SKM-1 (cell line): Measurements from ENCODE around the gene C12orf42.
"Not testable (repeated sequence)": the region's sequence is repeated elsewhere in the genome, so short reads cannot be mapped to it uniquely, and the experiment has no call there.

Source experiments
- DNase-seq: peaks from one replicate; lab custom pipeline; 2025; ENCODE audit not compliant: unreplicated experiment; lab: John Stamatoyannopoulos, UW

Gene C12orf42

DNA sequence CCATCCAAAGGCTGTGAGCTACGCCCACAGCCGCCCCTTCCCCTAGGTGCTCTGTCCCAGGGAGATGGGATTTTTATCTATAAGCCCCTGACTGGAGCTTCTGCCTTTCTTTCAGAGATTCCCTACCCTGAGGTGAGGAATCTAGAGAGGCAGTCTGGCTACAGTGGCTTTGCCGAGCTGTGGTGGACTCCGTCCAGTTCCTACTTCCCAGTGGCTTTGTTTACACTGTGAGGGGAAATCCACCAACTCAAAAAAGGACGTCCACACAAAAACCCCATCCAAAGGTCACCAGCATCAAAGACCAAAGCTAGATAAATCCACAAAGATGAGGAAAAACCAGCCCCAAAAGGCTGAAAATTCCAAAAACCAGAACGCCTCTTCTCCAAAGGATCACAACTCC, 70.1 kb downstream of the C12orf42 start:
- not testable (repeated sequence) for DNase-seq

DNA sequence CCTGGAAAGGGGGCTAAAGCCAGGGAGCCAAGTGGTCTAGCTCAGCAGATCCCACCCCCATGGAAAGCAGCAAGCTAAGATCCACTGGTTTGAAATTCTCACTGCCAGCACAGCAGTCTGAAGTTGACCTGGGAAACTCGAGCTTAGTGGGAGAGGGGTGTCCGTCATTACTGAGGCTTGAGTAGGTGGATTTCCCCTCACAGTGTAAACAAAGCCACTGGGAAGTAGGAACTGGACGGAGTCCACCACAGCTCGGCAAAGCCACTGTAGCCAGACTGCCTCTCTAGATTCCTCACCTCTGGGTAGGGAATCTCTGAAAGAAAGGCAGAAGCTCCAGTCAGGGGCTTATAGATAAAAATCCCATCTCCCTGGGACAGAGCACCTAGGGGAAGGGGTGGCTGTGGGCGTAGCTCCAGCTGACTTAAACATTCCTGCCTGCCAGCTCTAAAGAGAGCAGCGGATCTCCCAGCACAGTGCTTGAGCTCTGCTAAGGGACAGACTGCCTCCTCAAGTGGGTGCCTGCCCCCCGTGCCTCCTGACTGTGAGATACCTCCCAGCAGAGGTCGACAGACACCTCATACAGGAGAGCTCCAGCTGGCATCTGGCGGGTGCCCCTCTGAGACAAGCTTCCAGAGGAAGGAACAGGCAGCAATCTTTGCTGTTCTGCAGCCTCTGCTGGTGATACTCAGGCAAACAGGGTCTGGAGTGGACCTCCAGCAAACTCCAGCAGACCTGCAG, 70.8 kb downstream of the C12orf42 start:
- DNase-seq, result not testable (repeated sequence)

DNA sequence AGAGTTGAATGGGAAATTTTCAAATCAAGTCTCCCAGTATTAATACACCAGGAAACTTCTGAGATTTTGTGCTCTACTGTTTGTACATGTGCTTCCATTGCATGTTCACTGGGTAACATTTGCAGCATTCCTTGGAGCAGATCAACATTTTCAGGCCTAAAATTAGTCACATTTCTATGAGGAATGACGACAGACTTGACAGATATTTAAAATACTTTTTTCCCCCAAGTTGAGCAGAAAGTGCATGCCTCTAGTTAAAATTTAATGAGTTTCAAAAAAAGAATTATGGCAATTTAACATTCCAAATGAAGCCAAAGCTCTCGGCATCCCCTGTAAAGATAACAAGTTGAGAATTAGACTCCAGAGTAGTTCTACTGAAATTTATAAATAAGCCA, 72.3 kb downstream of the C12orf42 start:
- DNase-seq, result no peak

DNA sequence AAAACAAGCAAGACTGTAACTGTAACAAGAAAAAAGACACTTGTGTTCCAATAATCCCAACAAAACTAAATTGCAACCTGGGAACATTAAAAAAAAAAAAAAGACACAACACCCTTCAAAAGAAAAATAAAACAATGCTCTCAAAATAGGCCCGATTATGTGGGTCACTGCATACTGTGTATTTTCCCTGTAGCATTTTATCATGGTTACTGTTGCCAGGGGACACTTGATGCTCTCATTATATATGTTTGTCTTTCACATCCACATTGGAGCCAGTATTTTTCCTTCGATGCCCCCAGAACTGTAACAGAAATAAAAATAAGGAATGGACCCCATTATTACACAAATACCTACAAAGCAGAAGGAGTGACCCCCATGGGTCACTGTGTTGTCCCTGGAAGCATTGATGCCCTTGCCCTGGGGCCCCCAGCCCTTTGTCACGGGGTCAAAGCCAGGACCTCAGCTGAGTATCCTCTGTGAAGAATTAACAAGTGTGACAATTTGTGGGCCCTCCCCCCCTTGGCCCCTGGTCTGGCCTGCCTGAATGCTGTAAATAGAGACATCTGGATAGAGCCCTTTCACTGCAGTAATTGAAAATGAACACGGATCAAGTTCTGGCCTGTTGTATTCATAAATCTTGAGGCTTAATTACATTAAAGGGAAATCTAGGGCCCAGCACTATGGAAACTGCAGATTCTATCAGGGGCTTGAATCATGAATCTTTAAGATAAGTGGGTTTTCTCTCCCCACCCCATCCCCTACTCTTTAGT, 72.8 kb downstream of the C12orf42 start:
- DNase-seq, result no peak

DNA sequence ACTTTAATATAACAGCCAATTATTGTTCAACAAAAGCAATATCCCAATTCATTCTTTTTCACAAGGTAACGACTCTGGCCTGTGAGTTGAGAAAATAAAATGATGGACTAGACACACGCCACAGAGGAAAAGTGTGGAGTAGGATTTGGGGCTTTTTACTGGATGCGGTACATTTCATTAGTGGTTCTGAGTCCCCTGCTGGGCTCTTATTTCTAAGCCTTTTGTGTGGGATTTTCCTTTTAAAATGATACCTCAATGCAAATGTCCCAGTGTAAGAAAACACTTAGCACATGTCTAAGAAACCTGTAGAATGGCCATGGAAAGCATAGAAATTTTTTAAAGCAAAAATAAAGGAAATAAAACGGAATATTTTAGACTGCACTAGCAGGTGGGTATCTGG, 73.4 kb downstream of the C12orf42 start:
- no peak for DNase-seq

DNA sequence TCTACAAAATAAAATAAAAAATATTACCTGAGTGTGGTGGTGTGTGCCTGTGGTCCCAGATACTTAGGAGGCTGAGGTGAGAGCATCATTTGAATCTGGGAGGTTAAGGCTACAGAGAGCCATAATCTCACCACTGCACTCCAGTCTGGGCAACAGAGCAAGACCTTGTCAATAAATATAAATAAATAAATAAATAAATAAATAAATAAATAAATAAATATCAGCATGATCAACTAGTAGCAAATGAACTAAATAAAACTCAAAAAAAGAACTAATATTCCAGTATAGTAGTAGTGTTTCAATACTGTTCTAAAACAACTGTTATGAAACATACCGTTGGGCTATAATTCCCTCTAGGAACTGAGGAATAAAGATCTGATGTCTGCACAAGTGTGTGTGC, 74.4 kb downstream of the C12orf42 start:
- no peak for DNase-seq

DNA sequence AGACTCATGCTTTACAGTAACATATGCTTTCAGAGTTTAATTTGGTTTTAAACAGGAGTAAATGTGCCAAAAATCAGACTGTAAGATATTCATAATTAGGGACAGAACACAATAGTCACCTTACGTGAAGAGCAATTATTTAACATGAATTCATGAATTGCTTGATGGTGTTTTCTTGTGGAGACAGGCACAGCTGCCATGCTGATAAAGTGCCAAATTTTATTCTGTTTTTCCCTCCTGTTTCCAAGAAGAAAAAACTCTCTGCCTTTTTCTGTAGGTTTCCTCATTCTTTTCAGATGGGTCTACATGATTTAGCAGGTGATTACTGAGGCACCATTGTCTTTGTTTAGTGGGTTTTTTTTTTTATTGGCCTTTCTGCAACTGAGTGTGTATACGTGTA, 80.1 kb downstream of the C12orf42 start:
- DNase-seq, result no peak

DNA sequence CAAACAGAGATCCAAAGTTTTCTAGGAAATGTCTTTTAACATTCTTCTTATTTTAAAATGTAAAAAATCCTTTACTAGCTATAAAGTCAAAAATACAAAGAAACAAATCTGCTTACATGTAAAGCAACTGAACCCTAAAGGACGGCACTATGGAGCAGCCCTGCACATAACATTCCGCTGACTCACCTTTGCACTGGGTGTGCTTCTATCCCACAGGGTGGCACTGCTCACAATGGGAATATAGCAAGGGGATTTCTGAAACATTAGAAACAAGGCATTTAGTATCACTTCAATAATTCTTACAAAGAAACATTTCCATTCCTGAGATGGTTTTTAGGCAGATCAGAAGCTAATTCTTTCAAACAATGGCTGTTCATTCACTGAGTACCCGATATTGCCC, 94.3 kb downstream of the C12orf42 start:
- no peak for DNase-seq

DNA sequence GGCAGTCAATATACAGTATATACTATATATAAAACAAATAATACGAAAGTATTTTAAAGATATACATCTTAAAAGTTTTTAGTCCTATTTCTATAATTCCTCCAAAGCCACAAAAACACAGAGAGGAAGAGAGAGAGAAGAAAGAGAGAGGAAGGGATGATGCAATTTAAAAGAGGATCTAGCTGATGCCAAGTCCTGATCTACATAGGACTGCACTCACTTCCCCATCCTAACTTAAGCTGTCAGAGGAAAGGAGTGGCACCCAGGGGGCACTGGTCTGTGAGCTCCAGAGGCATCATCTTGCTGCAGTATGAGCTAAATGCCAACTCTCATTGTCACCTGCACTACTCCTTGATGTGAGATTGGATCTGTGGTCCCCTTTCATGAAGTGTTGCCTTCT, 95.8 kb downstream of the C12orf42 start:
- DNase-seq, result peak; percentile 20

DNA sequence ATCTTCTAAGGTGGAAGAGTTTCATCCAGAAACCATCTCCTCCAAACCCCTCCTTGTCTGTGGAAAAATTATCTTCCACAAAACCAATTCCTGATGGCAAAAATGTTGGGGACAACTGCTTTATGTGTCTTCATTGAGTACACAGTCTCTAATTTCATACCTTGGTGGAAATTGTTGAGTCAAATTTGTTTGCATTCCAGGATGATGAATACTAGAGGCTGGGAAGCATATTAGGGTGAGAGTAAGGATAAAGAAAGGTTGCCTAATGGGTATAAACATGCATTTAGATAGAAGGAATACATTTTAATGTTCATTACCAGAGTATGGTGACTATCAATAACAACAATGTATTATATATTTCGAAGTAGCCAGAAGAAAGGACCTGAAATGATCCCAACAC, 98.2 kb downstream of the C12orf42 start:
- no peak for DNase-seq

DNA sequence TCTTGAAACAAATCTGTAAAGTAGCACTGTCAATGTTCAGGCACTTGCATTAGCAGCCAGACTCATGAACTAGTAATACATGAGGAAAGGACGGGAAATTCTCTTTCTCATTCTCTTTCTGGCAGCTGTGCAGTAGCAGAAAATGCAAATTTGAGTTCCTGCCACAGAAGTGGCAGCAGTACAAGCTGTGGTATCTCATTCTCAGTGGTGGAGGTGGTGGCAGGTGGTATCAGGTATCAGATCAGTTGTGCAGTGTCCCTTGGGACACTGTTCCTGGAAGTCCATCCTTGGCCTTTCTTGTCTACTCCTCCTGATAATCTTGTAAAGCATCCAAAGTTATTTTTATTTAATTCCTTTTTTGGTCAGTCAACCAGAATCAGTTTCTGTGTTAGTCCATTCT, 103.0 kb downstream of the C12orf42 start:
- DNase-seq, result no peak

DNA sequence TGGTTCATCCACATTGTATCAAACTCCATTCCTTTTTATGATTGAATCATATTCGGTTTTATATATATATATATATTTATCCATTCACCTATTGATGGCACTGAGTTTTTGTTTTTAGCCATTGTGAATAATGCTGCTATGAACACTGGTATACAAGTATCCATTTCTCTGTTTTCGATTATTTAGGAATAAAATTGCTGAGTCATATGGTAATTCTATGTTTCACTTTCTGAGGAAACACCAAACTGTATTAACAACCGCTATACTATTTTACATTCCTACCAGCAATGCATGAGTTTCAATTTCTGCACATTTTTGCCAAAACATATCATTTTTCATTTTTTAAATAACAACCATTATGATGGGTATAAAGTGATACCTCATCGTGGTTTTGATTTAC, 104.7 kb downstream of the C12orf42 start:
- no peak for DNase-seq

DNA sequence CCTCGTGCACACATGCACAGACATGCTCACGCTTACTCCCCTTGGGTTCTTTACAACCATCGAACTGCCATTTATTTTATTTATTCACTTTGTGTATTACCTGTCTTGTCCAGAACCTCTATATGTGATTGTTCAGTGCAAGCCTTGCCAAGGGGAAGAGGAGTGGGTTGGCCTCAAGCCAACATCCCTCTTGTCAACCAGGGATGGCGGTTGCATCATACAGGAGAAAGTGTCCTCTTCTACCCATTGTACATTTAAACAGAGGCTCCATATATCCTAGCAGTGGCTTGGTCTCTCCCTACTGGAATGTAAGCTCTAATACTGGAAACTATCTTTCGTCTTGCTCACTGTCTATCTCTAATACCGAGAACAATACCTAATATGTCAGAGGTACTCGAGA, 108.4 kb downstream of the C12orf42 start:
- no peak for DNase-seq

DNA sequence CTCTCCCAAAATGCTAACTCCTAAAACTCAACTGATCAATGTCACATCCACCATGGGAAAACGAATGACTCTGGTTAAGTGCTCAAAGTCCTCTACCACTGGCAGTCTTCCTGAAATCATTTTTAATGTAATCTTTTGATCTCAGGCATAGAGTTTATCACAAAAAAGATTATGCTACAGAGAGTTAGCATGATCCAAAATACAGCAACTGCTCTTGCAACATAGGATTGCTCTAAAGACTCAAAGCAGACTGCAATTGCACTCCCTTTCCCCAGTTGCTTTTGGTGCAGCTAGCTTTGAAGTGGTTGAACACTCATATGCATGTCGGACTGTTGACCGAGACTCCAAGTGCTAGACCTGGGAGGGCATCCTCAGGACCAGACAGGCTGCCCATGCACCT, 109.3 kb downstream of the C12orf42 start:
- no peak for DNase-seq

DNA sequence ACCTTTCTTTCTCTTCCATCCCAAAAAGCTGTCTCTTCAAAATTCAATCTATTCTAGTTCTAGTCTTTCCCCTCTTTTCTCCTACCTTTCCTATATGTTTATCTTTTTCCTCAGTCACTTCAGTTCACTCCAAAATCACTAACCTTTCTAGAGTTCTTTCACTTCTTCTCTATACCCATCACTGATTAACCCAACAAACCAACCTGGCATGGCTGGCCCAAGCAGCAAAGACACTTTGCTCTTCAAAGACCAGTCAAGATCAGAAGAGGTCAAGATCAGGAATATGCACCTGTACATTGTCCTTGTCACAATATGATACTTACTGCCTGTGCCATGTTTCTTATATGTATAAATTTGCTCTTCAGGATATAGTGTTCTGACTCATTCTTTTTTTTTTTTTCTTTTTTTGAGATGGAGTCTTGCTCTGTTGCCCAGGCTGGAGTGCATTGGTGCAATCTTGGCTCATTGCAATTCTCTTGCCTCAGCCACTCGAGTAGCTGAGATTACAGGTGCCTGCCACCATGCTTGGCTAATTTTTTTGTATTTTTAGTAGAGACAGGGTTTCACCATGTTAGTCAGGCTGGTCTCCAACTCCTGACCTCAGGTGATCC, 112.9 kb downstream of the C12orf42 start:
- DNase-seq, result no peak

DNA sequence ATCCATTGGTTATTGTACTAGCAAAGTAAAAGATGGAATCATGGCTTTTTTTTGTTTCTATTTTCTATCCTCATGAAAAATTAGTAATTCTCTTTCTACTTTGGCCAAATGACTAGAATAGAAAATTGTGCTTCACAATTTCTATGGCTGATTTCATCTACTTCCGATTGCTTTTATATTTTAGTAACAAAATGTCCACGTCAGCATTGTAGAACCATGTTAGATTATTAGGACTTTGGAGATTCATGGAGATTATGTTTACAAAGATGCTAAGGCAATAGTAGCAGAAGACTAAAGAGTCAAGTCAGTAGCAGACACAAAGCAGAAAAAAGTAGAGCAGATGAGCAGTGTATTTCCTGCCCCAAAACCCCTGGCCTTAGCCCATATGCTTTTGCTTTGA, 113.6 kb downstream of the C12orf42 start:
- no peak for DNase-seq

DNA sequence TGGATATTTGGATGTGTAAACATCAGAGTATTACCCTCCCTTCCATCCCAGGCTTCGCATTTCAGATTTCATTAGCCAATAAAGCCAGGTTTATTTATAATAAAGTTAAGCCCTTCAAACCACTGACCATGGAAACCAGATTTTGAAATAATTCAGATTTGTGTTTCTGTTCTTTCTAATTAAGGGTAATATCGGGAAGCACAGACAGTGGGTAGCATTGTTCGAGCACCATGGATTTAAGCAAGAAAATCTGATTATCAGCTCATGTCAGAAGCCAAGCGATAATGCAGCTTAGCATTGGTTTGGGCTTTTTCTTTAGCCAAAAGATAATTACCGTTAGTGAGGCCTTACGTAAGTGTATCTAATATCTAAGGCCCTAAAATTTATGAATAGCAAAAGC, 116.1 kb downstream of the C12orf42 start:
- DNase-seq, result no peak

DNA sequence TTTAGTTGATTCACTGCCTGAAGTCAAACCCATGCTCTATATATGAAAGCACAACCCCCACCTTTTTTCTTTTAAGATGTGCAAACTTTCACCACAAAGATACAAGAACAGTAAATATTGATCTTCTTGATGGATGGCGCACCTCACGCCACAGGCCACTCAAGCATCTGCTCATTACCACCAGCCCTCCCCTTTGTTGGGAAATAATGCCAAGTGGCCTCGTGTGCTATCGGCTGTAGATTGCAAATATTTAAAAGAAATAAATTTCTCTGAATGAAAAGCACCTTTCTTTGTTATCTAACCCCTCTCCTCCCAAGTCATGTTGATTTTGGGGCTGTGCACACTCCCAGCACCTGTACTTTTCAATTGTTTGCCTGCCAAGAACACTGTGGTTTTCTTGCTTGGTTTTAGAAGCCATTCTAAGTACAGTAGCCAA, 122.7 kb downstream of the C12orf42 start:
- no peak for DNase-seq

DNA sequence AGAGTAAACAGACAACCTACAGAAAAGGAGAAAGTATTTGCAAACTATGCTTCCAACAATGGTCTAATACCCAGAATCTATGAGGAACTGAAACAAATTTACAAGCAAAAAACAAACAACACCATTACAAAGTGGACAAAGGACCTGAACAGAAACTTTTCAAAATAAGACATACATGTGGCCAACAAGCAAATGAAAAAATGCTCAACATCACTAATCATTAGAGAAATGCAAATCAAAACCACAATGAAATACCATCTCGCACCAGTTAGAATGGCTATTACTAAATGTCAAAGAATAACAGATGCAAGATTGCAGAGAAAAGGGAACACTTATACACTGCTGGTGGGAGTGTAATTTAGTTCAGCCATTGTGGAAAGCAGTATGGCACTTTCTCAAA, 125.8 kb downstream of the C12orf42 start:
- no peak for DNase-seq

DNA sequence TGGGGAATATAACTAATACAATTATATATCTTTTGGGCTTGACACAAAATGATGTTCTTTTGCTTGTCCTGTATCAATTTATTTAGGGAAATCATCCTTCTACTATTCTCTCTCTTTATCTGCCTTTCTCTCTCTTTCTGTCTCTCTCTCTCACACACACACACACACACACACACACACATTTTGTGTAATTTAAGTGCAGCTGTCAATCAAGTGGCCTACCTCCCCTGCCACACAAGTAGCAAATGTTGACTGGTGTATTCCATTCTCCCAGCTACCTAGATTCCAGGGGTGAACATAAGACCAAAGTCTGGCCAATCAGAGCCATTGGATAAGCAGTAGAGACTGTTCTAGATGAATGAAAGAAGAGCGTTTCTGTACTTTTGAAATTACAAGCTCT, 127.6 kb downstream of the C12orf42 start:
- no peak for DNase-seq

DNA sequence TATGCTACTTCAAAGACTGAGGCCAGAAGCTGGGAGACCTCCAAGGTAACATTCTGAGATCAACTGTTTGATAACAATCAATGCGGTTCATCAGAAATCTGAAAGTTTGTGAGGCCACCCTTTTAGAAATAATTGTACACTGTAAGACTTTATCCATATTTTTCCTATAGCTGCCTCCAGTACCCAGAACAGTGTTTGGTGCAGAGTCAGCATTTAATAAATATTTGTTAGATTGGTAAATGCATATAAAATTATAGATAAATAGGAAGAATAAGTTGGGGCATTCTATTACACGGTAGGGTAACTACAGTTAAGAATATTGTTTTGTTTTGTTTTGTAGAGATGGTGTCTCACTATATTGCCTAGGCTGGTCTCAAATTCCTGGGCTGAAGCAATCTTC, 141.4 kb downstream of the C12orf42 start:
- DNase-seq, result no peak

DNA sequence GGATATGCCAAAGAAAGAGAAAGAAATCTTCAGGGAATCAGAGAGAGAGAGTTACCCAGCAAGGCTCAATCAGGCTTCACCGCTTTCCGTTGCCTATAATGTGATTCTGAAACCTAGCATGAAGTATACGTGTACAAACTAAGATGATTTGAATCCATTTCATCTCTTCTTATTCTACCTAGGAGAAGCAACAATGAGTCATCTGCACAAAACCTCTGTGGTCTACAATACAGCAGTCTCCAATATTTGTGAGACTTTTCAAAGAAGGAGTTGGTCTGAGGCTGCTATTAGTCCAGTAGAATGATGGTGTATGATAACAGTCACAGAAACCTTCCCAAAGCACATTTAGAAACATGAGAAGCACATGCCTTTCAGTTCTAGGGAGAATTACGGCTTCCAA, 141.9 kb downstream of the C12orf42 start:
- DNase-seq, result no peak
